ENCODE measurements around the gene GXYLT1.
"Not testable (repeated sequence)": the region's sequence is repeated elsewhere in the genome, so short reads cannot be mapped to it uniquely, and the experiment has no call there.

The GXYLT1 gene

DNA sequence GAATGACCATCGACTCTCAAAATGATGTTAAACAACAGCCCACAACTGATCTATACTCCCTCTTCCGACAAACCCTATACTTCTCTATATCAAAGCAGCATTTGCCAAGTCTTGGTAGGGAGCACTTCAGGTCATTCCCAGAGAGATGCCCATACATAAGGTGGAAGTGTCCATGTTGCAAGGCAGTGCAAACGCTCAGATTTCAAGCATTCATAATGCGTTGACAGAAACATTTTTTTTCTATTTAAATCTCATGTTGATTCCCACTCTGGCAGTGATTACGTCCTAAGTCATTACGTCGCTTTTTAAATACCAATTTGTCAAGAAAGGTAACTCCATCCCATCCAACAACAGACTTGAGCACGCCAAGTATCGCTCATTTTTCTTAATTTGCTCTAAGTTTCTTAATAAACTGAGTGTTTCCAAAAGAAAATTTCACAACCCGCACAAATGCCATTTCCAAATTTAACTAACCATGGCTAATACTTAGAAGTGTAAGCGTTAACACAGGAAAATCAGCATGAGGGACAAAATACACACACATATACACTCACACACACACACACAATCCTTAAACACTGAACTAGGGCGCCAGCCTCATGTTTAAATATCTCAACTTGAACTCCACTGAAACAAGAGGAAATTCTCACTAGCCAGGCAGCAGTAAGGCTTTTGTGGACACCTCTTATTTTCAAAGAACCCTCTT, 1.1 kb downstream of the GXYLT1 start:
- no peak for DNase-seq

DNA sequence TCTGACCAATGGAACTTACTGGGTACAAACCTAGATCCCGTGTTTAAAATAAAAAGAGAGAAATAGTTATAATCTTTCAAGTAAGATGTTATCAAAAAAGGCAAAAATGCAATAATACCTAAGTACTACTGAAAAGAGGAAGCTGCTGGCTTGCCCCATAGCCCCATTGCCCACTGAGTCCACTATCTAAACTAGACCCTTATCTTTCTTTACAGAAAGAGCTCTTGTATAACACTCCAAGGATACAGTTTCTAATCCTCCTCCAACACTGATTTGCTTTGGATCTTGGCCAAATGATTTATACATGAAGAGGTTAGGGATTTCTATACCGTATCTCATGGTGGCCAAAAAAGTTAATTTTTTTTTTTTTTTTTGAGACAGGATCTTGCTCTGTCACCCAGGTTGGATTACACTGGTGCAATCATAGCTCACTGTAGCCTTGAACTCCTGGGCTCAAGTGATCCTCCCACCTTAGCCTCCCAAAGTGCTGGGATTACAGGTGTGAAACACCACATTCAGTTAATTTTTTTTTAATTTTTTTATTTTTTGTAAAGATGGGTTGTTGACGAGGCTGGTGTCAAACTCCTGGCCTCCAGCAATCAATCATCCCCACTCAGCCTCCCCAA, 2.6 kb downstream of the GXYLT1 start:
- DNase-seq, result no peak

DNA sequence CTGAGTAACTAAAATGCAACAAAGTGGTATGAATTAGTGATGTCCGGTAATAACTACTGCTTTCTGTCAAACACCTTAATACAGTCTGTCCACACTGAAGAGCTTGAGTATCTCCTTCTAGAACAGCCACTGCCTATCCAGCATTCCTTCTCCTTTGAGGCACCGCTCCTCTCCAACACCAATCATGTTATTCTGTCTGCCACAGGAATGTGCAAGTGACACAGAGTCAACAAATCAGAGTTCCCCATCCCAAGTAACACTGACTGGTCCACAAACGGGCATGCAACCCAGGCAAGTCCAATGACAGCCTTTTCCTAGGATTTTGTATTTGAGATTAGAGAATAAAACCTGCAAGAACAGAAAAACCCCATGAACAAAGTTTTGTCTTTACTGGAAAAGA, 3.8 kb downstream of the GXYLT1 start:
- no peak for DNase-seq

DNA sequence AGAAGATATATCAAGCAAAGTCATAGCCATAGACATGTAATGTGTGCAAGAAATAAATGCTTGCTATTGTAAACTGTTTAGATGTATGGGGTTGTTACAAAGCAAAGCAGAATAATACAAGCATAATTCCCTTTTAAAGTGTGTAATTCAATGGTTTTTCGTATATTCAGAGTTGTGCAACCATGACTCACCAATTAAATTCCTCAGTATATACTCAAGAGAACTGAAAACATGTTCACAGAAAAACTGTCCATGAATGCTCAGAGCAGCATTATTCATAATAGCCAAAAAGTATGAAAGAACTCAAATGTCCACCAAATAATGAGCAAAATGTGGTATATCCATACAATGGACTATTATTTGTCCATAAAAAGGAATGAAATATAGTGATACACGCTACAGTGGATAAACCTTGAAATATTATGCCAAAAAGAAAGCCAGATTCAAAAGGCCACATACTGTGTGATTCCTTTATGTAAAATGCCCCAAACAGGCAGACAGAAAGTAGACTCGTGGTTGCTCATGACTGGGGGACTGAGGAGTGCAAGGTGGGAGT, 9.3 kb downstream of the GXYLT1 start:
- no peak for DNase-seq

DNA sequence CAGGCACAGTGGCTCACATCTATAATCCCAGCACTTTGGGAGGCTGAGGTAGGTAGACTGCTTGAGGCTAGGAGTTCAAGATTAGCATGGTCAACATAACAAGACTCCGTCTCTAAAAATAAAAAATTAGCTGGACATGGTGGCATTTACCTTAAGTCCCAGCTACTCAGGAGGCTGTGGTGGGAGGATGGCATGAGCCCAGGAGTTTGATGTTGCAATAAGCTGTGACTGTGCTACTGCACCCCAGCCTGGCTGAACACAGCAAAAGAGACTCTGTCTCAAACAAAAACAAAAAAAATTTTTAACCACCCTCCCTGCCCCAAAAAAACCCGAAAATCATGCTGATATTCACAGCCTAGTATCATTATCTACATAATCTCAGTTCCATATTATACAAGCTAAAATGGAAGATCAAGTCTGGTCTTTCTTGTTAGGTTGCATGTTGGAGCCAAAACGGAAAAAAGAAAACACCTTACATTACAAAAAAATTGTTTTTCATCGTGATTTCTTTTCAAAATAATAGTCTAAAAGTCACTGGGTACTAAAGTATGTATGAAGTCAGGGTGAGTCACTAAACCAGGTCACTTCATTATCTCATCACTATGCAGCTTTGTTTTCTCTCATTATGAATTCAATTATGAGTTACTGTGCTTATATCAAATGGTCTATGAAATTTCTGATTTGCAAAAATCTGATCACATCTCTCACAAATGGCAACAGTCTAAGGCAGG, 13.8 kb downstream of the GXYLT1 start:
- no peak for DNase-seq

DNA sequence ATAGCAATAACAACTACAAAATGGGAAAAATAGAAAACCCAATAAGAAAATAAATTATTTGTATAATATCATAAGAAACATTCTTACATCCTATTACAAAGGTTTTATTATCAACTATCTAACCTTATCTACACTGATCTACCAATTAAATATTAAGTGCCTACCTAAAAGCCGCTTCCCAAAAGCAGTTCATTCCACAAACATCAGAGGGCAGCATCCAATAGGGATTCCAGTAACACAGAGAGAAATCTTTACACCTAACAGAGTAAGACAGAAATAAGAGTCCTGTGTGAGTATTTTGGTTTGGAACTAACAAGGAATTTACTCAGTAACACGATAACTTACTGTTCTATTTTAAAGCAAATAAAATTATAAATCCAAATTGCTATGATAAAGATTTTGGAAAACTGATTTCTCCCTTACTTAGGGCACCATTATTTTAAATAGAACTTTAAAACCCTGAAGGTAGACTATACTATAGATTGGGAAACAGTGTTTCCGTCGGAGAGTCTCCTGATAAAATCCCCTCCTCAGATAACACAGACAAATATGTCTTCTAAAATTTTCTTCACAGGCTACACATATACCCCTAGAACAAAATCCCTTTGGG, 15.0 kb downstream of the GXYLT1 start:
- DNase-seq, result no peak

DNA sequence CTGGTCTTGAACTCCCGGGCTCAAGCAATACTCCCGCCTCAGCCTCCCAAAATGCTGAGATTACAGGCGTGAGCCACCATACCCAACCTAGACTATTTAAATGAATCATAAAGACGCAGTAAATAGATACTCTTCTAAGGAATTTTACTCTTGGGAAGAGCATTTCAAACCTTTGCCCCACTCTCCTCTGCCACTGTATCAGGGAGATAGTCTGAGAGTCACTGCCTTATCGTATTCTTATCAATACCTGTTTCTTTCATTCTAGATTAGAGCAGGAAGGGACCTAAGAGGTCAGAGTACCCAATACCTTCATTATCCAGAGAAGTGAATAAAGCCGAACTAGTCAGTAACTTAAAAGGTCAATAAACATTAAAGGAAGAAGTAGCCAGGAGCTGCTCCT, 15.8 kb downstream of the GXYLT1 start:
- no peak for DNase-seq

DNA sequence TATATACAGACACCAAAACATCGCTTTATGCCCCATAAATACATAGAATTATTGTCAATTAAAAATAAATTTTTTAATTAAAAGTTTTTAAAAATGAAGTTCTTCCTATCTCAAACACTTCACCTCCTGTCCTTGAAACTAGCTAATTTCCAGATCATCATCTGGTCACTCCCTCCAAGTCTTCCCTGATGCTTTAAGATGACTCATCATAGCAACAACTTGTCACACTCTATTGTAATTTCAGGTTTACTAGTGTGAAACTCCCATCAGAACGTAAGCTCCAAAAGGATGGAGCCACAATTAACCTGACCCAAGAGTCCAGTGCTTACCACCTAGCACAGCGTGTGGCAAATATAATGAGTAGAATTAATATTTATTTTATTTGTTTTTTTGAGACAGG, 16.3 kb downstream of the GXYLT1 start:
- no peak for DNase-seq

DNA sequence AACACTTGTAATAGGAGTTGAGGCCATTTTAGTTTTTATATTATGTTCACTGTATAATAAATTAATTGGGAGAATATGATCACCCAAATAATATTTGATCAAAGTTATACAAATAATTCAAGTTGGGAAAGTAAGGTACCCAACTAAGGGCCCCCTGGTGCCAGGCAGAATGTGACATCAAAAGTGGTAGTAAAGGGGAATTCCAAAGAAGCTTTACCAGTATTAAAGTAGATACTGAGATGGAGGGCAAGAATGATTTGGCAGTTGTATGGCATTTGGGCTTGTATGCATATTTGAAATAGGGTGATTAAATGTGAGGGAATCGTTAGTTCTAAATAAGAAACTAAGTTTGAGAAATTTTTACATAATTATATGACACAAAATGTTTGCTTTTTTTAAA, 17.7 kb downstream of the GXYLT1 start:
- no peak for DNase-seq

DNA sequence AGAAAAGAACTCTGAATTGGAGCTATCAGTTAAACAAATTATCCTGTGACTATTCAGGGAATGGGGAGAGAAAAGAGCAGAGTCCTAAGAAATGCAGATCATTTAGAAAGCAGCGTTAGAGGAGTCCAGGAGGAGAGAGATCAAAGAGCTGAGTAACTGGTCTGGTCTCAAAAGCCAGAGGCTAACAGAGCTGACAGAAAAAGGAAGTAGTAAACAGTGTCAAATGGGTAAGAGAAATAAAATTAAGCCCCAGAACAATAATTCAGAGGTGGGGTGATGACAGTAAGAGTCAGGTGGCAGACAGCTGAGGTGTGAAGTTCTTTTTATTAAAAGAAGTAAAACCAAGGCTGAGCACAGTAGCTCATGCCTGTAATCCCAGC, 19.3 kb downstream of the GXYLT1 start:
- no peak for DNase-seq

DNA sequence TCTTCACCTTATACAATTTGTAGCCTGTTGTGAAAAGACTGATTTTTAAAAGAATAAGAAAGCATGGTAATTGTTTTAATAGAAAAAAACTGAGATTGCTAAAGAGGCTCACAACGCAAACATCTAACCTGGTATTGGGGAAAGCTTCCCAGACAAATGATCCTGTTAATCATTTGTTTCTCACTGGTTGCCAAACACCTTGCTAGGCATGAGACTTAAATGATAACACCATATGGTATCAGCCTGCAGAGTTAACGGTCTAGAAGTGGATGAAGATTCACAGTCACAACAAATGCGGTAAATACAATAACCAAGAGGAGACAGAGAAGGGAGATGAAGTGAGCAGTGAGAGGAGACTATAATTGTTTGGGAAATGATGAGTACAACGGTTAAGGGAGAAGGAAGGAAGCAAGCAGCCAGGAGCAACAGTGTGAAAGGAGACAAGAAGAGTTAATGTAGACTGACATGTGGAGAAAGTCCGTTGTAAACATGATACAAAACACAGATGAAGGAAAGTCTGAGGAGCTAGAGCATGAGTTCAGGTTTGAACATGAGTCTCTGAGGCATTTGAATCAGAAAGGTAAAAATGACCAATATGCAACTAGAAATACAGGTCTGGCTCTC, 19.8 kb downstream of the GXYLT1 start:
- DNase-seq, result no peak

DNA sequence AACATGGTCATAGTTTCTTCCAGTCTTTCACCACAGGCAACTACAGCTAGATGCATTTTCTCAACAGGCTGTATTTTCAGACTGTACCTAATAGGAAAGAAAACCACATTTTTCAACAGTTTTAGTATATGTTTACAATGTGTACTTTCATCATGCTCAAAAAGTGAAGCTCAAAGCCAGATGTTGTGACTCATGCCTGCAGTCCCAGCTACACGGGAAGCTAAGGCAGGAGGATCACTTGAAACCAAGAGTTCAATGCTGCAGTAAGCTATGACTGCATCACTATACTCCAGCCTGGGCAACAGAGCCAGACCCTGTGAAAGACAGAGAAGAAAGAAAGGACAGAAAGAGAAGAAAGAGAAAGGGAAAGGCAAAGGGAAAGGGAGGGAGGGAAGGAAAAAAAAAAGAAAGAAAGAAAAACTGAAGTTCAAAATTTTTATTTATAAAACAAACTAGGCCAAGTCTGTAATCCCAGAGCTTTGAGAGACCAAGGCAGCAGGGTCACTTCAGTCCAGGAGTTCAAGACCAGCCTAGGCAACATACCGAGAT, 25.5 kb downstream of the GXYLT1 start:
- DNase-seq, result no peak

DNA sequence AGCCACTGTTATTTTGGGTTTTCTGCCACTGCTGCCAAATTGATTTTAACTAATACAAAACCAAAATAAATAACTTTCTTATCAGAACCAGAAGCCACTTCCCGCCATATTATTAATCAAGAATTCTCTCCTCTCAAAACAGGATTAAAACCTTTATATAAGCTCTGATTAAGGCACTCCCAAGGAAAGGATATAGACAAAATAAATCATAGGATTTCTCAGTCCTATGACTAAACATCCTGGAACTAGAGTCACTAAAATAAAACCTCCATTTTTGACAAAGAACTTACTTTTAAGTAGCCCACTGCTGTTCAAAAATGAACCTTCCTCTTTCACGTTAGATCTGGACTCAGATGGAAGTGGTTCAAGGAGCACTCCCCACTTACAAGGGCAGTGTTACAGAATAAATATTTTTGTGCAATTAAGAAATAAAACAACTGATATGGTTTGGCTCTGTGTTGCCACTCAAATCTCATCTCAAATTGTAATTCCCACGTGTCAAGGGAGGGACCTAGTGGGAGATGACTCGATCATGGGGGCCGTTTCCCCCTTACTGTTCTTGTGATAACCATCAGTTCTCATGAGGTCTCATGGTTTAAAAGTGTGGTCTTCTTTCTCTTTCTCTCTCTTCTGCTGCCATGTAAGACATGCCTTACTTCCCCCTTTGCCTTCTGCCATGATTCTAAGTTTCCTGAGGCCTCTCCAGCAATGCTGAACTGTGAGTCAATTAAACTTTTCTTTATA, 26.4 kb downstream of the GXYLT1 start:
- no peak for DNase-seq

DNA sequence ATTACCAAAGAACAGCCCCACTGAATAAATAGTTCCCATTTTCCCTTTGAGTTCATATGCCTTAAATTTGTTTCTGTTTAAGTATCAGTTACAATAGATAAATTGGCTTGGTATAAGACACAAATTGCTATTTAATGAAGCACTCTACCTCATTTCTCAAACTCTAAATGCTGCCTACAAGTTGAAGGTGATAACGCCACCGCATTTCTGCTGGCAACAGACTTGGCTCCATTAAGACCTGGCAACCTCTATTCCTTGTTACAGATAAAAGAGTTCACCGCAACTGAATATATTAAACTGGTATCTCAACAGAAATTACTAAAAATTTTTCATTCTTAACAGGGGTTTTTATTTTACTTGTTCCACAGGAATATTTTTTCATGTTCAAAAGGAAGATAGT, 35.6 kb downstream of the GXYLT1 start:
- DNase-seq, result no peak

DNA sequence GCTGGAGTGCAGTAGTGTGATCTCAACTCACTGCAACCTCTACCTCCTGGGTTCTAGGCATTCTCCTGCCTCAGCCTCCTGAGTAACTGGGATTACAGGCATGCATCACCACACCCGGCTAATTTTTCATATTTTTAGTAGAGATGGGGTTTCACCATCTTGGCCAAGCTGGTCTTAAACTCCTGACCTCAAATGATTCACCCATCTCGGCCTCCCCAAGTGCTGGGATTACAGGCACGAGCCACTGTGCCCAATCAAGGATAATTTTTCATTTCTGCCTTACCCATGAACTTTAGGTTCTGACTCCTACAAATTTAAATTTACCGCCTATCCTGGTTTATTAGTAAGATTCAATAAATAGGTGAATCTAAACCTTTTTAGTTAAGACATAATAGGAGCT, 37.9 kb downstream of the GXYLT1 start:
- DNase-seq, result not testable (repeated sequence)

DNA sequence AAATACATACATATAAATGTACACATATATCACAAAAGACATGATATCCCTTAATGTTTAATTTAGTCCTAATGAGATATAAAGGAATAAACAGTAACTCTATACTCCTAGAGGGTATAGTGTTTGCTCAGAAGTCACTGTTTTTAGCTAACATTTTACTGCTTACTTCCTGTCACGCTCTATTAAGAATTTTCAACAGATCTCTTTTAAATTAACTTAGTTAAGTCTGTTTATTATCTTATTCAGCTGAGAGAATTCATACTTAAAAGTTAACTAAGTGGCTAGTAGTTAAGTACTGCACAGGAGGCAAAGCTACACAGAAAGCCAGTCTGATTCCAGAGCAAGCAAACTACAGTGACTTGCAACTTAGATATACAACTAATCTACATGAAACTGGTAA, 39.9 kb downstream of the GXYLT1 start:
- DNase-seq, result no peak

DNA sequence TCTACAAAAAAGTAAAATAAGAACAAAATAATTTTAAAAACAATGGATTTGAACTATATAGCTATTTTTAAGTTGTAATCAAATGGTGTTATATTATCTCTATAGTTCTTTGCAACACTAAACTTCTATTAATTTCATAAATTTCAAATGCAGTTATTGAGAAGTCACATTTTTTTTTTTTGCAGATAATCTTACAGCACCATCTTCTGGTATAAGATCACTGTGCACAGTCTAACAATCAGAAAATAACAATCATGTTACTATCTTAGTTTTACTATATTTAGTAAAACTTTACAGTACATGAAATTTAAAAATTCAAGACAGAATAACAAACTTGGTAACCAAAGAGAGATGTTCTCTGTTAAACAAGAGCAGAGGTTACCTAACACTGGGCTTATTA, 40.6 kb downstream of the GXYLT1 start:
- DNase-seq, result no peak

DNA sequence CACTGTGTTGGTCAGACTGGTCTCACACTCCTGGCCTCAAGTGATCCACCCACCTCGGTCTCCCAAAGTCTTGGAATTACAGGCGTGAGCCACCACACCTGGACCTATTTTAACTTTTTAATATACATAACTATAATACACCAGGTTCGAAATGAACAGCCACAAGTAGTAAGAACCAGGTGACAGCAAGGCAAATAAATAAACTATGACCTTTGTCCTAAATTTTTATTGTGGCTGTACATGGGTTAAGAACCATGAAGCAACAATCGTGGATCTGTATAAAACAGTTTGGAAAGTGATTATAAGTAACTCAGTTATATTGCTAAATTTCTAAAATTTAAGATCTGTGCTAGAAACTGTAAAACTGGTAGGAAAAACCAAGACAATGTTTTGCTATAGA, 41.5 kb downstream of the GXYLT1 start:
- DNase-seq, result no peak

DNA sequence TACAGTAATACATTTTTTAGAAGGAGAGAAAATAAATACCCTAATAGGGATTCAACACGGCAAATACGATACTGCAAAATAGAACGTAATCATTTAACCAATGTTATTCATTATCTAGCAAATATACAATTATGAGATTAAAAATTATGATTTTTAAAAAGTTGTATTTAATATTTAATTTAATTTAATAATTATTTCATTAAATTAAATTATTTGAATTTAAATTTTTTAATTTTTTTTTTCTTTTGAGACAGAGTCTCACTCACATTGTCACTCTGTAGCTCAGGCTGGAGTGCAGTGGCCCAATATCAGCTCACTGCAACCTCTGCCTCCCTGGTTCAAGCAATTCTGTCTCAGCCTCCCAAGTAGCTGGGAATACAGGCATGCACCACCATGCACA, 42.0 kb downstream of the GXYLT1 start:
- DNase-seq, result no peak

DNA sequence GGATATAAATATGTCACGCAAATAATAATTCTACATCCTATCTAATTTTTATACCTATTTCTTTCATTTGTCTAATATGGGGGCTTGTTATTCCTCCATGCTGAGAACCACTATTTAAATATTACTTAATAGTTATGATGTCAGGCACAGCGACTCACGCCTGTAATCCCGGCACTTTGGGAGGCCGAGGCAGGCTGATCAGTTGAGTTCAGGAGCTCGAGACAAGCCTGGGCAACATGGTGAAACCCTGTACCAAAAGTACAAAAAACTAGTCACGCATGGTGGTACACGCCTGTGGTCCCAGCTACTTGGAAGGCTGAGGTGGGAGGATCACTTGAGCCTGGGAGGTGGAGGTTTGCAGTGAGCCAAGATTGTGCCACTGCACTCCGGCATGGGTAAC, 45.2 kb downstream of the GXYLT1 start:
- no peak for DNase-seq

DNA sequence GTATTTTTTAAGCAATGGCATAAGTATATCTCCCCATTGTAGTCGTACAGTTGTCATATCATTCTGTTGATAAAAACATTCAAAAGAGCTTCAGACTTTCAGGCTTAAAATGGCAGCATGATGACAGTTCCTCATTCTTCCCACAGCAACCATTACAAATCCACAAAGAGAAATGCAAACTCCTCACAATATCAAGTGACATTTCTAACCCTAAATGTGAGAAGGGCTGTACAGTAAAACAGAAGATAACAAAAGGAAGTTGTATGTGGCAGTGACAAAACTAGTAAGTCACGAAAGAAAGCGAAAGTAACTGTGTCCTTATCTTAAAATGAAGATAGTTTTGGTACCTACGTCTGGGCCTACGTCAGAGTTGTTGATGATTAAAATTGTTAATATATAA, 46.7 kb downstream of the GXYLT1 start:
- no peak for DNase-seq

DNA sequence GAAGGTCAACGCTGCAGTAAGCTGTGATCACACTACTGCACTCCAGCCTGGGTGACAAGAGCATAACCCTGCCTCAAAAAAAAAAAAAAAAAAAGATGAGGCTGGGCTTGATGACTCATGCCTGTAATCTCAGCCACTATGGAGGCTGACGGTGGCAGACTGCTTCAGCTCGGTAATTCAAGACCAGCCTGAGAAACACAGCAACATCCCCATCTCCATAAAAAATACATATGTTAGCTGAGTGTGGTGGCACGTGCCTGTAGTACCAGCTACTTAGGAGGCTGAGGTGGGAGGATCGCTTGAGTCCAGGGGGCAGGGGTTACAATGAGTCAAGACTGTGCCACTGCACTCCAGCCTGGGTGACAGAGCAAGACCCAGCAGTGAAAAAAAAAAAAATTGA, 50.4 kb downstream of the GXYLT1 start:
- no peak for DNase-seq

Measured in effector CD8-positive, alpha-beta T cell (primary cell).